GM10248 (cell line): ENCODE data around the gene ANGPTL4.
A peak's percentile ranks its signal among the peaks of the same experiment; 100 is the strongest.

Source experiments
- CTCF ChIA-PET: fragments of 300-600 bp; sonication (Branson Sonifier 250); formaldehyde crosslinking; extraction: SDS; loops from one replicate; lab custom pipeline; 2021; ENCODE audit warnings: antibody characterized with exemption; lab: Yijun Ruan, JAX
- POLR2A ChIA-PET: fragments of 350-650 bp; sonication (Branson Sonifier 250); formaldehyde crosslinking; extraction: SDS; loops from one replicate; lab custom pipeline; 2020; ENCODE audit warnings: antibody characterized with exemption; lab: Yijun Ruan, JAX
- DNase-seq: peaks from one replicate; pipeline ENCODE4 v3.0.0; 2012; ENCODE audit errors: extremely low spot score
- TF ChIP-seq, protein P1 (sequence below): IDR thresholded peaks from 2 replicates; pipeline ENCODE4 v1.5.1; 2012; ENCODE audit warnings: mild to moderate bottlenecking, low read depth; ENCODE audit errors: extremely low read depth, missing control alignments, control extremely low read depth

ANGPTL4 gene

DNA sequence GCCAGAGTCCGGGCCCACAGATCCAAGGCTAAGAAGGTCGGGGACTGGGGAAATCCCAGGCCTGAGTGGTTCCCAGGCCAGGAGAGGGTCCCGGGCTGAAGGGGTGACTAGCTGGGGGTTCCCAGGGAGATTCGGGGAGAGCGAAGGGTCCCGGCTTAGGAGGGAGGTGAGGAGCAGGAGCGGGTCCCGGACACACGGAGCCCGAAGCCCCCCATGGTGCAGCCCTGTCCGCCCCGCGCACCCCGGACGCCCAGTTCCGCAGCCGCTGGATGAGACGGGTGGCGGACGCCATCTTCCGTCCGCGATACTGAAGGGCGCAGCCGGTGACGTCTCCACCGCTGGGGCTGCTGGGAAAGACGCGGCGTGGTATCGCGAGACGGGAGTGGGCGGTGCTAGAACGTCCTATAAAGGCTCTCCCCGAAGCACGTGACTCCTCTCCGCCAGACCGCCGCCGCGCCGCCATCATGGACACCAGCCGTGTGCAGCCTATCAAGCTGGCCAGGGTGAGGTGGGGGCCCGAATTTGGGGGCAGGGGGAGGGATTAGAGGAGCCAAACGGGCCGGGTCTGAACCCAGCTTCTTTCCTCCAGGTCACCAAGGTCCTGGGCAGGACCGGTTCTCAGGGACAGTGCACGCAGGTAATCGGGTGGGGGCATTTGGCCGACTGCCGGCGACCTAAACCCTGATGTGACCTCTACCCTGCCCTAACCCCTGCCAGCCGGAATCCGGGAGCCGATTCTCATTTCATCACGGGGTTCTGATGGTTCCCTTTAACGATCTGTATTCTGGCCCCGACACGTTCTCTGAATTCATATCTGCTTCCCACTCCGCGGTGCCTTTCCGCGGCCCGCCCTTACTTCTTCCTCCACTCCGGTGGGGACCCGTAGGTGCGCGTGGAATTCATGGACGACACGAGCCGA is 42.6 kb upstream of the ANGPTL4 start, which contains the start of the genes NDUFA7 and RPS28:
NDUFA7 (minus strand) TSS at position 309 of the 919 bp plus-strand sequence; CDS start at position 292, 17 bp downstream.
RPS28 (plus strand) TSS at position 430 of the 919 bp plus-strand sequence; CDS start at position 465, 35 bp downstream.
- POLR2A ChIA-PET, result interaction anchor here (0.6 to 1.3 kb wide), 7 partner anchors 10 to 192 kb away, joined by 3 to 7 read pairs (median 3); partner anchors contain the start of gene ZNF414
- CTCF ChIA-PET, result interaction anchor here (2.0 kb wide), 1 partner anchor 11 kb away, joined by 7 read pairs; no protein-coding TSS in a partner anchor
- TF ChIP-seq, protein P1, sequence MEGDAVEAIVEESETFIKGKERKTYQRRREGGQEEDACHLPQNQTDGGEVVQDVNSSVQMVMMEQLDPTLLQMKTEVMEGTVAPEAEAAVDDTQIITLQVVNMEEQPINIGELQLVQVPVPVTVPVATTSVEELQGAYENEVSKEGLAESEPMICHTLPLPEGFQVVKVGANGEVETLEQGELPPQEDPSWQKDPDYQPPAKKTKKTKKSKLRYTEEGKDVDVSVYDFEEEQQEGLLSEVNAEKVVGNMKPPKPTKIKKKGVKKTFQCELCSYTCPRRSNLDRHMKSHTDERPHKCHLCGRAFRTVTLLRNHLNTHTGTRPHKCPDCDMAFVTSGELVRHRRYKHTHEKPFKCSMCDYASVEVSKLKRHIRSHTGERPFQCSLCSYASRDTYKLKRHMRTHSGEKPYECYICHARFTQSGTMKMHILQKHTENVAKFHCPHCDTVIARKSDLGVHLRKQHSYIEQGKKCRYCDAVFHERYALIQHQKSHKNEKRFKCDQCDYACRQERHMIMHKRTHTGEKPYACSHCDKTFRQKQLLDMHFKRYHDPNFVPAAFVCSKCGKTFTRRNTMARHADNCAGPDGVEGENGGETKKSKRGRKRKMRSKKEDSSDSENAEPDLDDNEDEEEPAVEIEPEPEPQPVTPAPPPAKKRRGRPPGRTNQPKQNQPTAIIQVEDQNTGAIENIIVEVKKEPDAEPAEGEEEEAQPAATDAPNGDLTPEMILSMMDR, result peak; percentile 56
- peak; percentile 98 for DNase-seq

DNA sequence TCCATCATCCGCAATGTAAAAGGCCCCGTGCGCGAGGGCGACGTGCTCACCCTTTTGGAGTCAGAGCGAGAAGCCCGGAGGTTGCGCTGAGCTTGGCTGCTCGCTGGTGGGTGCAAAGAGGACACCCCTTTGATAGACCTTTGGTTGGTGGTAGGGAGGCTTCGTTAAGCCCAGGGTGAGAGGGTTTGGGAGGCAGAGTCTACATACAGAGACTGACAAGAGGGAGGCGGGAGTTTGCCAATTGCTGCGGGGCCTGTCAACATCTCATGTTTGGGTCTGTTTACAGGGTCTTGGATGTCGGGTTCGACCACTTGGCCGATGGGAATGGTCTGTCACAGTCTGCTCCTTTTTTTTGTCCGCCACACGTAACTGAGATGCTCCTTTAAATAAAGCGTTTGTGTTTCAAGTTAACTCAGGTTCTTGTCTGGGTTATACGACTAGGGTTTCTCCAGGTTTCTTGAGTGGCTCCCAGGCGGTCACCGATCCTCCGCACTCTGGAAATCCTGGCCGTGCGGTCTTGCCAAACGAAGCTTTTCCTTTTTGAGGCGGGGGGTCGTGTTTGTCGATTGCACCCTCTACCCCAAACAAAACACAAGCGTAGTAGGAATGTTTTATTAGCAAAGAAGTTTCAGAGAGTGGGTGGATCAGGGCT is 41.8 kb upstream of the ANGPTL4 start:
- ChIA-PET POLR2A (interaction anchor here (0.6 to 2.3 kb wide), 5 partner anchors 11 to 129 kb away, joined by 3 to 16 read pairs (median 3); no protein-coding TSS in a partner anchor), CTCF (interaction anchor here (2.0 to 2.5 kb wide), 2 partner anchors 12 to 32 kb away, joined by 7 to 11 read pairs; no protein-coding TSS in a partner anchor)
- TF ChIP-seq, protein P1, result no peak
- no peak for DNase-seq

DNA sequence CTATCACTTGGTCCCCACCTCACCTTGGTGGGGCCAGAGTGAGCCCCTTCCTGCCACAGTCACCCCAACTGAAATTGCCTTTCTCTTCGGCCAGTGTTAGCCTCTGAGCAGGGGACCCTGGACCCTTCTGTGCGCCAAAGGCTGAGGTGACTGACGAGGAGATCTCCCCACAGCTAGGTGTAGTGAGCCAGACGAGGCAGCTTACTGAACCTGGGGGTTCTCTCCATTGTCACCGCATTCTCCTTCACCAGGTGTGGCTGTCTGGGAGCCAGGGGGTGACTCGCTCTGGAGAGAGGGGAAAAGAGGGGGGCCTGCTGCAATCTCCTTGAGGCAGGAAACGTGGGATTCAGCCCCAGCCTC is 41.3 kb upstream of the ANGPTL4 start:
- DNase-seq, result no peak
- POLR2A ChIA-PET, result interaction anchor here (0.6 to 2.3 kb wide), 3 partner anchors 12 to 55 kb away, joined by 3 to 16 read pairs (median 5); no protein-coding TSS in a partner anchor
- TF ChIP-seq, protein P1, result no peak
- CTCF ChIA-PET, result interaction anchor here (2.5 kb wide), 1 partner anchor 31 kb away, joined by 11 read pairs; no protein-coding TSS in a partner anchor

DNA sequence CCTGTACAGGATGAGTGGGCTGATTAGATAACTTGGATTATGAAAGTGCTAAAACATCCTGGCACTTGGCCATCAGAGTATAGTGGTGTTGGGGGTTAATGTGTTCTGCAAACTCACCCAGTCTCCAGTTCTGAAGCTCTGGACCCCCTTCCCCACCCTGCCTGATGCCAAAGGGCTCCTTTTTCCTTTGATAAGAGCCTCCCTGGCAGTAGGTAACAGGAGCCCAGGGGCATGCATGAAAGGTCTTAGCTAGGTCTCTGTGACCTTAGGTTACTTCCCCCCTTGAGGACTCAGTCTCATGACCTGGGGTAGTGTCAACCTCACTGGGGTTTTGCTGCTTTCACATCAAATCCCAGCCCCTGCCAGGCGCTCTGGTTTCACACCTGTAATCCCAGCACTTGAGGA is 40.2 kb upstream of the ANGPTL4 start:
- ChIA-PET POLR2A (interaction anchor here (0.6 to 2.3 kb wide), 4 partner anchors 11 to 87 kb away, joined by 3 to 16 read pairs (median 5); no protein-coding TSS in a partner anchor), CTCF (interaction anchor here (1.3 to 2.5 kb wide), 2 partner anchors 11 to 30 kb away, joined by 4 to 11 read pairs; no protein-coding TSS in a partner anchor)
- TF ChIP-seq, protein P1, result no peak
- no peak for DNase-seq

DNA sequence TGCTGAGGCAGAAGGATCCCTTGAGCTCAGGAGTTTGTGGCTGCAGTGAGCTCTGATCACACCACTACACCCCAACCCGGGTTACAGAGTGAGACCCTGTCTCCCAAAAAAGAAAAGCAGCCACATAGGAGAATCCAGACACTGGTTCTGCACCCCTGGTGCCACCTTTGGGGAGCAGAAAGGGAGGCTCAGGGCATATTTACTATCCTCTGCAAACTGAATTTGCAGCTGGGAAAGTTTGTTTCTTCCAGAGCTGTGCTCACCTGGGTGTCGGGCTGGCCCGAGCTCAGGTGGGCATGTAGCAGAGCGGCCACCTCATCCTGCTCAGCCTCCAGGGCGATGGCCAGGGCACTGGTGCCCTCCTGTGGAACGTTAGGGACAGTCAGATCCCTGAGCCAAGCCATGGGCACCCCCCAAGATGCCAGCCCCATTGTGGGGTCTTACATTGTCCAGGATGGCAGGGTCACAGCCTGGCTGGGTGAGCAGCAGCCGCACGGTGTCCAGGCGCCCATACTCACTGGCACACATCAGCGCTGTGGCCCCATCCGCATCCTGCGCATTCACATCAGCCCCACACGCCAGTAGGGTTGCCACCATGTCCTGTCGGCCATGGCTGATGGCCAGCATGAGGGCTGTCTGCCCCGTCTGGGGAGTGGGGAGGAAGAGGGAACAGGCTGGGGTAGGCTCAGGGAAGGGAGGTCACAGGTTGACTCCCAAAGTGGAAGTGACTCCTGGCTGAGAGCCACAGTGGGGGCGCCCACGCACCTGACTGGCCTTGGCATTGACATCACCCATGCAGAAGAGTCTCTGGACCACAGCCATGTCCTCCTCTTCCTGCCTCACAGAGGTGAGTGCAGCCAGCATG is 39.5 kb upstream of the ANGPTL4 start:
- no peak for DNase-seq
- ChIA-PET POLR2A (interaction anchor here (0.6 to 2.3 kb wide), 4 partner anchors 10 to 86 kb away, joined by 3 to 16 read pairs (median 5); no protein-coding TSS in a partner anchor), CTCF (interaction anchor here (1.3 to 2.5 kb wide), 2 partner anchors 10 to 29 kb away, joined by 4 to 11 read pairs; no protein-coding TSS in a partner anchor)
- TF ChIP-seq, protein P1, result no peak
